Stimulated activated CD4-positive, alpha-beta T cell treated with anti-CD3 and anti-CD28 coated beads, Interleukin-2, amount 100 ng/mL, for 48 hours (primary cell): ENCODE measurements around the gene NPTX1.

Source experiments
- DNase-seq, 2 donors: peaks; one replicate each; pipeline ENCODE4 v3.0.0-alpha.2; 2020

NPTX1 gene

GRCh38 chr17:80477647-80478478 is 1.5 kb upstream of the NPTX1 start:
- DNase-seq: peak in 1 of 2 donors; percentile 39

DNA sequence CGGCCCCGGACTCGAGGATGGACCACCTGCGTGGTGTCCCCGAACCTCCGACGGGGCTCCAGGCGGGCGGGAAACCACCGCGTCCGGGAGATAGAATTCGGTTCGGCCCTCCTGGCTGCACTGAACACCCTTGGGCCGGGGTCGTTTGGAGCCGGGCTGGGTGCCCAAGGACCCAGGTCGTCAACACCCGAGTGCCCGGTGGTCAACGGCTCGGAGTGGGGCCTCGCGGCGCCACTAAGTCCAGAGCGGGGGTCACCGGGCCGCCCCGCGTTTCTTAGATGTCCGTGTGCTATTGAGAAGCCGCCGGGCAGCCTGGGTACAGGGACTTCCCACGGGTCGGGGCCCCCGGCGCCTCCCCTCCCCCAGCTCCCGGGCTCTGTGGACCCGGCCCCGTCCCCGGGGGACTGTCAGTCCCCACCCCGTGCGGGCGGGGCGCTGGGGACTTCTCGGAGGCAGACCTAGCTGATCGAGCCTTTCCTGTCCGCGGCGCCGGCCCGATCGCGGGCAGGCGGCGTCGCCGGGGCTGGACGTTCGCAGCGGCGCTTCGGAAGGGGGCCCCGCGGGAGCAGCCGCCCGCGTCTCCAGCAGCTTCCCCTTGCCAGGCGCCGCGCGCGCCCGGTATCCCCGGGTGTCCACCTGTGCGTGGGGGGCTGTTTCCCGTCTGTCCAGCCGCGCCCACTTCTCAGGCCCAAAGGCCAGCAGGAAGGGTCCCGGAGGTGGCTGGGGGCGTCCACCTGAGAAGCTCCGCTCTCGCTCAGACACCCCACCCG is 655 bp upstream of the NPTX1 start:
- DNase-seq: no peak

DNA sequence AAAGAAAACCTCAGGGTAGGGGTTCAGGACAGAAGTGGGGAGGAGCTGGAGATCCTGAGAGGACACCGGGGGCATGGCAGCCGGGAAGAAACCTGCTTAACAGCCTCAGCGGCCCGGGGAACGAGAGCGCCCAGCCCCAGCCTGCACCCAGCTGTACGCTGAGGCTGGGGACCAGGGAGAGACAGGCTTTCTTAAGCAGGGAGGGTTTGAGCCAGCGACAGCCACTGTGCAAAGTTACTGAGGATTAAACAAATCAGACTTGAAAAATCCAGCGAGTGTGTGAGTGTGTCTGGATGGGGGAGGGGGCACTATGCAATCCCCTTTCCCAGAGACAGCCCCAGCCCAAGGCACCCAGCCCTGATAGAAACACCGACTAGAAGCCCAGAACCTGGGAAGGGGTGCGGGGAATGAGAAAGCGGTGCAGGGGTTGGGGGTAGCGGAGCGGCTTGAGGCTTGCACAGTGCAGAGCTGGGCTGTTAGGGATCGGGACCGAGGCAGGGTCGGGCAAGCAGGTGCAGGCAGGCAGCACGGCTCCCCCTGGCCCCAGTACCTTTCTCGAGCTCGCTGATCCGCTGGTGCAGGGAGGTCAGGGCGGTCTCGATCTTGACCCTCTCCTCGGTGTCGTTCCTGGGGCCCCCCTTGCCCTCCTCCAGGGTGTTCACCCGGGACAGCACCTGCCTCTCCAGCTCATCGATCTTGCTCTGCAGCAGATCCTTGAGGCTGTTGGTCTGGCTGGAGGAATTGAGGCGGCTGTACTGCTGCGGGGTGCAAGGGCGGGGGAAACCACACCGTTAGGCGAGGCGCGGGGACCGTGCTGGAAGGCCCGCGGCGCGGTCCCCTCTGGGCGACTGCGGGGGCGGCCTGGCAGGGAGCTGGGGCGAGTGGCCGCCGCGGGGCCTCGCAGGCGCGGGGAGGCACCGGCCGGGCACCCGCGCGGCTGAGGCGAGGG is 1.2 kb downstream of the NPTX1 start:
- DNase-seq: no peak

GRCh38 chr17:80474231-80474960 is 2.0 kb downstream of the NPTX1 start:
- no peak for DNase-seq

GRCh38 chr17:80473701-80474100 is 2.7 kb downstream of the NPTX1 start:
- DNase-seq: no peak

DNA sequence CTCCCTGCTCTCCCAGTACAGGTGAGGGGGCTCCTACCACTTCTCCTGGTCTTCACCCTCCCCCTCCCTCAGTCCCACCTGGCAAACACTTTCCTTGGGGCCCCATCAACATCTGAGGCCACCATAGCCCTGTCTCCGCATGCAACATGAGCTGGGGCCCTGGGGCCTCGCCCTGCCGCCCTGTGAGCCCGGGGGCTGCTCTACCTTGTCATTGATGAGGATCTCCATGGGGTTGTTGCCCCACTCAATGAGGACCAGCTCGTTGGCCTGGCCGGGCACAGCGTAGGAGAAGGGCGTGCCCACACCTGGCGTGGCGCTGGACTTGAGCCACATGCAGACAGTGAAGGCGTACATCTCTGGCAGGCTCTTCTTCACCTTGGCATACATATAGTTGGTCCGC is 3.4 kb downstream of the NPTX1 start:
- DNase-seq: no peak

DNA sequence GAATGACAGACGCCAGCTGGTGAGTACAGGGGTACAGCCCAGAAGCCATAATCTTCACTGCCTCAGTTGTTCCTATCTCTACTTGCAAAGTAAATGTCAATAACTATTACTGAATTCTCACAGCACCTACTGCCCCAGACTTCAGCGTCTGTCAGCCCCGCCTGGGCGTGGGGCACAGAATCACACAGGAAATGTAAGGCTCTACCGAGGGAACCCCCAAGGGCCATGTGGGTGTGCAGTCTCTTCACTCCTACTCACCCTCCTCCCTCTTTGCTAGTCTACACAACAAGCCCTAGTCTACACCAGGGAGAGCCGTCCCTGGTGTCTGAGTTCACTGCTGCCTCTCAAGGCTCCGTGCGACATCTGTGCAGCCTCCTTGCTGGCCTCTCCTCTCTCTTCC is 4.5 kb downstream of the NPTX1 start:
- DNase-seq: no peak

GRCh38 chr17:80470603-80471002 is 5.8 kb downstream of the NPTX1 start:
- DNase-seq: no peak

- no peak for DNase-seq
These were observed 6.7 kb downstream of the NPTX1 start for GRCh38 chr17:80469667-80470066.

GRCh38 chr17:80468781-80469493 is 7.5 kb downstream of the NPTX1 start:
- DNase-seq: no peak

GRCh38 chr17:80468242-80468641 is 8.2 kb downstream of the NPTX1 start:
- DNase-seq: no peak

- DNase-seq: no peak
These were observed 10.2 kb downstream of the NPTX1 start for GRCh38 chr17:80466188-80466705.

DNA sequence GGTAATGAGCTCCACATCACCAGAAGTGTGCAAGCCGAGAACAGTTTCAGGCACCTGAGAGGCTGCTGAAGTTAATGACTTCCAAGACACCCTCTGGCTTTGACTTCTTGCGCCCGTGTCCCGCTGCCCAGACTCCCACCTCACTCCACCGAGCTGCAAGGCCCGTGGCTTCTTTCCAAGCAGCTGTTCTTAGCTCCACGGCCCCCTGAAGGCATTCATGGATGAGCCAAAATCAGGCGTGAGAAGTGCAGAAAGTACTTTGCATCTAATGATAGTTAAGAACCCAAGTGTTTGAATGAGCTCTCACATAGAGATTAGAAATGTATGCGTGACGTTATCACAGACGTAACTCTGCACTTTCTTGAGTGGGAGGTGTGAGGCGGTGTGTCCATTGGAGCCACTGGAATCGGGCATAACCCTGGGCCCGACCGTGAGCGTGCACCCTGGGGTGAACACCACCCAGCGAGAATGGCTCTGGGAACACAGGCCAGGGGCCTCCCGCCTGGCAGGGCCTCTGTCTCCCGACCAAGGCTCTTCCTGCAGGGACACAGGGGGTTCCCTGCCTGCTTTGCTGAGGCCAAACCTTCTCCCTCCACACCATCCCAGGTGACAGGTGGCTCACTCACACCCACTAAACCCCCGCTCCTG is 11.0 kb downstream of the NPTX1 start:
- DNase-seq: no peak

GRCh38 chr17:80464486-80464885 is 11.9 kb downstream of the NPTX1 start:
- no peak for DNase-seq

- DNase-seq: no peak
These were observed 12.5 kb downstream of the NPTX1 start for GRCh38 chr17:80463784-80464400.

DNA sequence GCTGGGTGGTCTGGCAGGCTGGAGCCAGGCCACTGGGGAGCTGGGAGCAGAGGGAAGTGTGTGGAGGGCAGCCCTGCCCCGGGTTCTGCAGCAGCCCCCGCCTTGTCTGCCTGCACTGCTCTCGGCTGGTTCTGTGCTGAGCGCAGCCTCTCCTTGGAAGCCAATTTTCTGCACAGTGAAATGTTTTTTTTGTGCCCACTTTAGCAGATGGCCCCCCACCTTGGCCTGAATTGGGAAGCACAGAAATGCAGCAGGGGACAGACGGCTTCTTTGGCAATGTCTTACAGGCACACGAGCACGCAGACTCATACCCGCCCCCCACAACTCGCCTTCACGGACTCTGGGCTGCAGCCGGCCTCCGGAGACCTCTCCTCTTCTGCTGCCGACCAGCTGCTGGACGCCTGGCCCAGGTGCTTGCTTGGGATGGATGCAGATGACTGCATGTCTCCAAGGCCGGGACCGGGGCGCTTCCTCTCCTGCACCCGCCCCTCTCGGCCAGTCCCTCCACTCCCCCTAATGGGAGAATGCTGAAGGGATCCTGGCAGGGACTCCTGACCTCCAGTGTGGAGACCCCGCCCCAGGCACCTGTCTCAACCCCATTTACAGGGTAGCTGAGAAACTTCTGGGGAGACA is 14.8 kb downstream of the NPTX1 start:
- DNase-seq: no peak

DNA sequence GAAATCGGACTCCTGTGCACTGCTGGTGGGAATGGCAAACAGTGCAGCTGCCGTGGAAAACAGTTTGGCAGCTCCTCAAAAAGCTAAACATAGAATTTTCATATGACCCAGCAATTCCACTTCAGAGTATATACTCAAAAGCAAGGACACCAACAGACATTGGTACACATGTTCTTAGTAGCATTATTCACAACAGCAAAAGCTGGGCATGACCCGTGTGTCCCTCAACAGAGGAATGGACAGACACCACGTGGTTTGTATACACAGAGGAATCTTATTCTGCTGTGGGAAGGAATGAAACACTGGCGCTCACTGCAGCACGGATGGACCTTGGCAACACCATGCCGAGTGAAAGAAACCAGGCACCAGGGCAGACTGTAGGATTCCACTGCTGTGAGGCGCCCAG is 16.0 kb downstream of the NPTX1 start:
- DNase-seq: no peak

DNA sequence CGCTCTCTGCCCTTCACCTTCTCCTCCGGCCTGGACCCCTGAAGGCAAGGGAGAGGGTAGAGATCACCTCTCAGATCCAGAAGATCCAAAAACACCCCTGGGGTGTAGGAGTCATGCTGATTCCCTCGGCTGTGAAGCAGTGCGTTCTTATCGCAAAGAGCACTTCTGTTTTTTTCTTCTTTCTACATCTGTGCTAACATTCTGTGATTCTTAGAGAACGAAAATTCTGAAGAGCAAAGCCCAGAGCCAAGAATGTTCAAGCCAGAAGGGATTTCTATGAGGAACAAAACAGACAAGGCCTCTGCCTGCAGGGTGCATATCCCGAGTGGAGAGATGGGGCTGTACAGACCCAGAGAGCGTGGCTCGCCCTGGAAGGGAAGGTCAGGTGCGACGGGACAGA is 17.2 kb downstream of the NPTX1 start:
- no peak for DNase-seq

GRCh38 chr17:80458016-80458415 is 18.4 kb downstream of the NPTX1 start:
- DNase-seq: no peak
